ENCODE data around the gene IGF2R. TPM values are rescaled to one million over a fixed set of nuclear protein-coding genes. Genes with fewer than 3 reads are reported as not detected.

The IGF2R gene
- total and polyA plus RNA-seq, 2 experiments from 2014 or later = 61.2 to 132 TPM

GRCh38 chr6:159981403-159982245 lies 12.7 kb downstream of the IGF2R start:
- Histone ChIP-seq H2AFZ (no peak overlapping the region), H3K9me3 (ENCODE audit: low read depth) (no peaks in the 10 kb centered on the region), H3K27me3 (no peaks in the 10 kb centered on the region), H3K4me2 (peak overlapping the region; percentile 50), H3K27ac (peak overlapping the region; percentile 26), H3K4me3 (no peak overlapping the region), H4K20me1 (ENCODE audit: insufficient read depth, poor library complexity, severe bottlenecking) (peaks cover 98% of the 10 kb centered on the region), H3K79me2 (peaks cover 100% of the 10 kb centered on the region), H3K4me1 (ENCODE audit: insufficient read depth) (peaks cover 61% of the 10 kb centered on the region), H3K9me2 (replicated peaks; ENCODE audit: insufficient read depth) (no peaks in the 10 kb centered on the region), H3K36me3 (replicated peaks; ENCODE audit: insufficient read depth, low read depth) (no peaks in the 10 kb centered on the region)
- no peak for TF ChIP-seq CTCF (IDR thresholded peaks at IDR 0.05; ENCODE audit: poor library complexity)
- no peak for TF ChIP-seq EZH2 (IDR thresholded peaks at IDR 0.05; ENCODE audit: borderline replicate concordance)
- no peak for DNase-seq (ENCODE audit: low spot score)
- WGBS (ENCODE audit: low lambda C conversion rate, missing lambda C conversion rate) = 69% methylated on average over 16 of the region's 16 CpGs

GRCh38 chr6:159982731-159983506 lies 14.0 kb downstream of the IGF2R start:
- no peak for DNase-seq (ENCODE audit: low spot score)
- no peak for TF ChIP-seq EZH2 (IDR thresholded peaks at IDR 0.05; ENCODE audit: borderline replicate concordance)
- TF ChIP-seq EZH2phosphoT487 (IDR thresholded peaks at IDR 0.05; ENCODE audit: low read depth, severe bottlenecking, unreplicated experiment) = no peak
- no peak for TF ChIP-seq CTCF (IDR thresholded peaks at IDR 0.05; ENCODE audit: poor library complexity)
- H3K4me2 ChIP-seq = peak overlapping the region; percentile 18
- no peak overlapping the region for H3K4me3 ChIP-seq
- no peaks in the 10 kb centered on the region for H3K9me2 ChIP-seq (replicated peaks; ENCODE audit: insufficient read depth)
- H4K20me1 ChIP-seq (ENCODE audit: insufficient read depth, poor library complexity, severe bottlenecking) = peaks cover 98% of the 10 kb centered on the region
- H3K36me3 ChIP-seq (replicated peaks; ENCODE audit: insufficient read depth, low read depth) = no peaks in the 10 kb centered on the region
- H3K9me3 ChIP-seq (ENCODE audit: low read depth) = no peaks in the 10 kb centered on the region
- peaks cover 55% of the 10 kb centered on the region for H3K4me1 ChIP-seq (ENCODE audit: insufficient read depth)
- peaks cover 100% of the 10 kb centered on the region for H3K79me2 ChIP-seq
- 89% methylated on average over 6 of the region's 6 CpGs for WGBS (ENCODE audit: low lambda C conversion rate, missing lambda C conversion rate)
- no peaks in the 10 kb centered on the region for H3K27me3 ChIP-seq
- no peak overlapping the region for H2AFZ ChIP-seq
- peak overlapping the region; percentile 26 for H3K27ac ChIP-seq

- Histone ChIP-seq H3K4me2 (peak overlapping the region; percentile 18), H3K27ac (peak overlapping the region; percentile 26), H3K9me3 (ENCODE audit: low read depth) (no peaks in the 10 kb centered on the region), H3K79me2 (peaks cover 100% of the 10 kb centered on the region), H3K4me1 (ENCODE audit: insufficient read depth) (peaks cover 49% of the 10 kb centered on the region), H3K9me2 (replicated peaks; ENCODE audit: insufficient read depth) (no peaks in the 10 kb centered on the region), H3K36me3 (replicated peaks; ENCODE audit: insufficient read depth, low read depth) (no peaks in the 10 kb centered on the region), H3K27me3 (no peaks in the 10 kb centered on the region), H4K20me1 (ENCODE audit: insufficient read depth, poor library complexity, severe bottlenecking) (peaks cover 98% of the 10 kb centered on the region), H3K4me3 (no peak overlapping the region), H2AFZ (no peak overlapping the region)
- no peak for DNase-seq (ENCODE audit: low spot score)
- no peak for TF ChIP-seq EZH2 (IDR thresholded peaks at IDR 0.05; ENCODE audit: borderline replicate concordance)
- TF ChIP-seq CTCF (IDR thresholded peaks at IDR 0.05; ENCODE audit: poor library complexity) = no peak
- no peak for TF ChIP-seq EZH2phosphoT487 (IDR thresholded peaks at IDR 0.05; ENCODE audit: low read depth, severe bottlenecking, unreplicated experiment)
- 60% methylated on average over 2 of the region's 2 CpGs for WGBS (ENCODE audit: low lambda C conversion rate, missing lambda C conversion rate)
Measured at GRCh38 chr6:159983641-159984080, 14.8 kb downstream of the IGF2R start.
